A673 (cell line): ENCODE measurements around the gene GNA14. TPM values are rescaled to one million over a fixed set of nuclear protein-coding genes. Genes with fewer than 3 reads are reported as not detected.

Experiments used
- BruUV-seq: library from RNA; stranded (reverse); fragments of 400-500 nt; replicated peaks from 2 replicates; lab custom pipeline; 2021; lab: Mats Ljungman, UMichigan
- CTCF ChIA-PET: fragments of 300-600 bp; sonication (Branson Sonifier 250); formaldehyde crosslinking; loops from one replicate; lab custom pipeline; 2022; ENCODE audit warnings: antibody characterized with exemption; lab: Charles Lee
- POLR2A ChIA-PET: fragments of 300-600 bp; sonication (Branson Sonifier 250); formaldehyde crosslinking; loops from one replicate; lab custom pipeline; 2022; ENCODE audit warnings: antibody characterized with exemption; ENCODE audit not compliant: low non-redundant PET; lab: Charles Lee
- DNase-seq: peaks from one replicate; pipeline ENCODE4 v3.0.0-alpha.2; 2015; ENCODE audit warnings: low spot score
- H3K27ac ChIP-seq: fragments of 200-600 bp; sonication (generic); 2 replicates; pipeline ENCODE4 v1.5.1; 2016; ENCODE audit warnings: mixed run types, low read depth, mild to moderate bottlenecking, mixed read lengths, antibody characterized with exemption, low read length; ENCODE audit not compliant: poor library complexity, severe bottlenecking
- H3K27me3 ChIP-seq: fragments of 200-600 bp; sonication (generic); replicated peaks from 2 replicates; pipeline ENCODE4 v1.6.1; 2017; ENCODE audit warnings: mixed run types, low read depth, mild to moderate bottlenecking, mixed read lengths, antibody characterized with exemption, low read length; ENCODE audit not compliant: insufficient read depth, poor library complexity
- H3K36me3 ChIP-seq: fragments of 200-600 bp; sonication (generic); 2 replicates; pipeline ENCODE4 v1.6.1; 2016; ENCODE audit warnings: mixed run types, mild to moderate bottlenecking, mixed read lengths, antibody characterized with exemption, low read length; ENCODE audit not compliant: insufficient read depth, poor library complexity, severe bottlenecking
- H3K4me1 ChIP-seq: fragments of 200-600 bp; sonication (generic); 2 replicates; pipeline ENCODE4 v1.6.1; 2017; ENCODE audit warnings: mixed run types, mild to moderate bottlenecking, mixed read lengths, antibody characterized with exemption, low read length; ENCODE audit not compliant: insufficient read depth, poor library complexity, severe bottlenecking
- H3K4me3 ChIP-seq: fragments of 200-600 bp; sonication (generic); 2 replicates; pipeline ENCODE4 v1.5.1; 2016; ENCODE audit warnings: low read depth, mixed run types, mild to moderate bottlenecking, mixed read lengths, low read length; ENCODE audit not compliant: poor library complexity, severe bottlenecking
- H3K9me3 ChIP-seq: fragments of 200-600 bp; sonication (generic); 2 replicates; pipeline ENCODE4 v1.6.1; 2016; ENCODE audit warnings: mixed run types, low read depth, mild to moderate bottlenecking, mixed read lengths, antibody characterized with exemption, low read length; ENCODE audit not compliant: poor library complexity, severe bottlenecking
- CTCF ChIP-seq: fragments of 300-800, 200-600 bp; sonication (generic); conservative IDR thresholded peaks from 2 replicates; pipeline ENCODE4 v1.5.1; 2017; ENCODE audit warnings: low read depth, mild to moderate bottlenecking, antibody characterized with exemption, low read length, moderate library complexity, mixed read lengths
- EZH2 ChIP-seq: fragments of 200-600 bp; sonication (generic); IDR thresholded peaks from 2 replicates; pipeline ENCODE4 v1.6.1; 2017; ENCODE audit warnings: borderline replicate concordance, low read depth, mild to moderate bottlenecking, mixed read lengths, antibody characterized with exemption, low read length; ENCODE audit not compliant: poor library complexity, severe bottlenecking
- intact Hi-C: fragments of 100-400 bp; cut with micrococcal nuclease; formaldehyde crosslinking; loops from one replicate; pipeline ENCODE4 v1.10.0; 2022; ENCODE audit not compliant: unreplicated experiment
- total RNA-seq: library from RNA; stranded (reverse); gene quantifications from 2 replicates; pipeline ENCODE4 v1.2.3, GENCODE V29; 2021

Gene GNA14
- total RNA-seq, 1 experiment from 2014 or later = 2.7 TPM

GRCh38 chr9:77454663-77455062, 193.5 kb downstream of the GNA14 start:
- Histone ChIP-seq H3K27ac (no peak overlapping the region), H3K27me3 (no peaks in the 10 kb centered on the region), H3K36me3 (no peaks in the 10 kb centered on the region), H3K9me3 (no peaks in the 10 kb centered on the region), H3K4me3 (no peak overlapping the region), H3K4me1 (peaks cover 22% of the 10 kb centered on the region)
- CTCF ChIA-PET = interaction anchor here (1.3 kb wide), 1 partner anchor 21 kb away, joined by 4 read pairs; no protein-coding TSS in a partner anchor
- no TSS peak for BruUV-seq
- DNase-seq = no peak
- intact Hi-C loops = loop anchor here (5.0 kb wide), 2 partner anchors 188 to 668 kb away; no protein-coding TSS in a partner anchor
- POLR2A ChIA-PET = no interaction called here
- no peak for TF ChIP-seq EZH2
- no peak for TF ChIP-seq CTCF

- intact Hi-C loops = no loop called here
These were observed 194.1 kb downstream of the GNA14 start for GRCh38 chr9:77453825-77454647.

GRCh38 chr9:77451507-77451906, 196.6 kb downstream of the GNA14 start:
- Histone ChIP-seq H3K4me3 (no peak overlapping the region), H3K36me3 (no peaks in the 10 kb centered on the region), H3K4me1 (peaks cover 12% of the 10 kb centered on the region), H3K27me3 (no peaks in the 10 kb centered on the region), H3K27ac (no peak overlapping the region), H3K9me3 (no peaks in the 10 kb centered on the region)
- DNase-seq = no peak
- intact Hi-C loops = no loop called here
- no TSS peak for BruUV-seq
- CTCF ChIA-PET = no interaction called here
- TF ChIP-seq CTCF (no peak), EZH2 (no peak)
- POLR2A ChIA-PET = no interaction called here

More at GRCh38 chr9:77453825-77454647, 194.1 kb downstream of the GNA14 start:
- CTCF ChIA-PET = interaction anchor here (0.9 to 1.3 kb wide), 2 partner anchors 14 to 21 kb away, joined by 3 to 4 read pairs; no protein-coding TSS in a partner anchor
- BruUV-seq = no TSS peak
- no peak overlapping the region for H3K27ac ChIP-seq
- H3K4me3 ChIP-seq = no peak overlapping the region
- no peak for TF ChIP-seq EZH2
- no peak for TF ChIP-seq CTCF
- no peaks in the 10 kb centered on the region for H3K27me3 ChIP-seq
- no peaks in the 10 kb centered on the region for H3K36me3 ChIP-seq
- H3K9me3 ChIP-seq = no peaks in the 10 kb centered on the region
- POLR2A ChIA-PET = no interaction called here
- no peak for DNase-seq
- peaks cover 29% of the 10 kb centered on the region for H3K4me1 ChIP-seq
